NB4 (cell line): ENCODE results near the gene FMN2.

ENCODE experiments used
- CTCF ChIP-seq: IDR thresholded peaks from one replicate; pipeline ENCODE4 v1.5.1; 2012; ENCODE audit warnings: low read depth, low read length
- POLR2A ChIP-seq: IDR thresholded peaks from 2 replicates; pipeline ENCODE4 v1.6.1; 2011; ENCODE audit warnings: mild to moderate bottlenecking; ENCODE audit not compliant: insufficient read length; ENCODE audit errors: extremely low read depth

GRCh38 chr1:240515505-240515904, 423.8 kb downstream of the FMN2 start:
- TF ChIP-seq CTCF (no peak), POLR2A (no peak)
